ENCODE measurements around the gene RAC2.

The RAC2 gene

GRCh38 chr22:37249986-37250385, 5.9 kb upstream of the RAC2 start:
- H3K4me1 ChIP-seq: no peaks in the 10 kb centered on the region
- no peak overlapping the region for H2AFZ ChIP-seq
- H3K9ac ChIP-seq: no peak overlapping the region
- H3K4me2 ChIP-seq (ENCODE audit: low read length): no peak overlapping the region
- H3K79me2 ChIP-seq: no peaks in the 10 kb centered on the region
- no peaks in the 10 kb centered on the region for H3K27me3 ChIP-seq (ENCODE audit: control insufficient read depth, insufficient read depth, low read length)
- no peak overlapping the region for H3K4me3 ChIP-seq (ENCODE audit: low read depth, low read length)
- TF ChIP-seq CTCF (IDR thresholded peaks at IDR 0.05): no peak
- no peak overlapping the region for H3K27ac ChIP-seq
- H3K9me3 ChIP-seq (ENCODE audit: control insufficient read depth, low read length): no peaks in the 10 kb centered on the region
- no peaks in the 10 kb centered on the region for H3K36me3 ChIP-seq (ENCODE audit: control insufficient read depth, insufficient read depth, low read length)

- Histone ChIP-seq H3K4me1 (no peaks in the 10 kb centered on the region), H3K27ac (no peak overlapping the region), H3K27me3 (ENCODE audit: control insufficient read depth, insufficient read depth, low read length) (no peaks in the 10 kb centered on the region), H3K4me3 (ENCODE audit: low read depth, low read length) (no peak overlapping the region), H3K9ac (no peak overlapping the region), H2AFZ (no peak overlapping the region), H3K4me2 (ENCODE audit: low read length) (no peak overlapping the region), H3K36me3 (ENCODE audit: control insufficient read depth, insufficient read depth, low read length) (no peaks in the 10 kb centered on the region), H3K9me3 (ENCODE audit: control insufficient read depth, low read length) (no peaks in the 10 kb centered on the region), H3K79me2 (no peaks in the 10 kb centered on the region)
- TF ChIP-seq CTCF (IDR thresholded peaks at IDR 0.05): no peak
Observed at GRCh38 chr22:37248251-37248650, 4.2 kb upstream of the RAC2 start.

- Histone ChIP-seq H2AFZ (no peak overlapping the region), H3K36me3 (ENCODE audit: control insufficient read depth, insufficient read depth, low read length) (no peaks in the 10 kb centered on the region), H3K4me2 (ENCODE audit: low read length) (no peak overlapping the region), H3K4me1 (no peaks in the 10 kb centered on the region), H3K4me3 (ENCODE audit: low read depth, low read length) (no peak overlapping the region), H3K79me2 (no peaks in the 10 kb centered on the region), H3K9me3 (ENCODE audit: control insufficient read depth, low read length) (no peaks in the 10 kb centered on the region), H3K9ac (no peak overlapping the region), H3K27ac (no peak overlapping the region), H3K27me3 (ENCODE audit: control insufficient read depth, insufficient read depth, low read length) (no peaks in the 10 kb centered on the region)
- TF ChIP-seq CTCF (IDR thresholded peaks at IDR 0.05): no peak
Observed at GRCh38 chr22:37245740-37246139, 1.7 kb upstream of the RAC2 start.

- H3K36me3 ChIP-seq (ENCODE audit: control insufficient read depth, insufficient read depth, low read length): no peaks in the 10 kb centered on the region
- H3K27ac ChIP-seq: no peak overlapping the region
- H3K79me2 ChIP-seq: no peaks in the 10 kb centered on the region
- no peak overlapping the region for H3K9ac ChIP-seq
- no peaks in the 10 kb centered on the region for H3K4me1 ChIP-seq
- TF ChIP-seq CTCF (IDR thresholded peaks at IDR 0.05): no peak
- H3K27me3 ChIP-seq (ENCODE audit: control insufficient read depth, insufficient read depth, low read length): no peaks in the 10 kb centered on the region
- H2AFZ ChIP-seq: no peak overlapping the region
- no peaks in the 10 kb centered on the region for H3K9me3 ChIP-seq (ENCODE audit: control insufficient read depth, low read length)
- no peak overlapping the region for H3K4me2 ChIP-seq (ENCODE audit: low read length)
- no peak overlapping the region for H3K4me3 ChIP-seq (ENCODE audit: low read depth, low read length)
Observed at GRCh38 chr22:37244922-37245722, 1.1 kb upstream of the RAC2 start.
